GM23248 (cell line): ENCODE results near the gene HLX. TPM values are rescaled to one million over a fixed set of nuclear protein-coding genes. Genes with fewer than 3 reads are reported as not detected.

Source experiments
- DNase-seq: peaks from one replicate; pipeline ENCODE4 v3.0.0-alpha.2; 2015
- H2AFZ ChIP-seq: fragments of 200-600 bp; sonication (generic); 2 replicates; pipeline ENCODE4 v1.6.1; 2016; ENCODE audit warnings: antibody characterized with exemption
- H3F3A ChIP-seq: fragments of 200-600 bp; sonication (generic); 2 replicates; pipeline ENCODE4 v1.6.1; 2016; ENCODE audit warnings: mild to moderate bottlenecking, antibody characterized with exemption, mixed run types; ENCODE audit not compliant: insufficient read depth
- H3K27ac ChIP-seq: fragments of 200-600 bp; sonication (generic); 2 replicates; pipeline ENCODE4 v1.5.1; 2016; ENCODE audit warnings: mild to moderate bottlenecking
- H3K27me3 ChIP-seq: fragments of 200-600 bp; sonication (generic); replicated peaks from 2 replicates; pipeline ENCODE4 v1.6.1; 2016; ENCODE audit warnings: mild to moderate bottlenecking; ENCODE audit not compliant: insufficient read depth
- H3K36me3 ChIP-seq: fragments of 200-600 bp; sonication (generic); 2 replicates; pipeline ENCODE4 v1.6.1; 2016; ENCODE audit warnings: low read depth, mild to moderate bottlenecking
- H3K4me1 ChIP-seq: fragments of 200-600 bp; sonication (generic); 2 replicates; pipeline ENCODE4 v1.6.1; 2016; ENCODE audit warnings: mild to moderate bottlenecking; ENCODE audit not compliant: insufficient read depth
- H3K4me2 ChIP-seq: fragments of 200-600 bp; sonication (generic); one replicate; pipeline ENCODE4 v1.6.1; 2016; ENCODE audit warnings: mild to moderate bottlenecking; ENCODE audit not compliant: unreplicated experiment
- H3K4me3 ChIP-seq: fragments of 200-600 bp; sonication (generic); 2 replicates; pipeline ENCODE4 v1.5.1; 2016; ENCODE audit warnings: mild to moderate bottlenecking
- H3K79me2 ChIP-seq: fragments of 200-600 bp; sonication (generic); 2 replicates; pipeline ENCODE4 v1.6.1; 2016; ENCODE audit warnings: mild to moderate bottlenecking; ENCODE audit not compliant: insufficient read depth
- H3K9ac ChIP-seq: fragments of 200-600 bp; sonication (generic); 2 replicates; pipeline ENCODE4 v1.6.1; 2016; ENCODE audit warnings: mild to moderate bottlenecking
- H3K9me2 ChIP-seq: fragments of 200-600 bp; sonication (generic); 2 replicates; pipeline ENCODE4 v1.6.1; 2016; ENCODE audit warnings: mixed run types, mild to moderate bottlenecking, moderate library complexity; ENCODE audit not compliant: insufficient read depth
- H3K9me3 ChIP-seq: fragments of 200-600 bp; sonication (generic); one replicate; pipeline ENCODE4 v1.6.1; 2017; ENCODE audit warnings: low read depth
- H4K20me1 ChIP-seq: fragments of 200-600 bp; sonication (generic); 2 replicates; pipeline ENCODE4 v1.6.0; 2016; ENCODE audit not compliant: insufficient read depth
- EZH2 ChIP-seq: fragments of 200-600 bp; sonication (generic); IDR thresholded peaks from 2 replicates; pipeline ENCODE4 v1.6.1; 2018; ENCODE audit warnings: antibody characterized with exemption, mild to moderate bottlenecking; ENCODE audit not compliant: insufficient read depth, poor library complexity, severe bottlenecking
- EZH2phosphoT487 ChIP-seq: fragments of 200-600 bp; sonication (generic); IDR thresholded peaks from 2 replicates; pipeline ENCODE4 v1.6.1; 2018; ENCODE audit warnings: antibody characterized with exemption, moderate library complexity, mild to moderate bottlenecking, low read depth; ENCODE audit not compliant: insufficient read depth
- WGBS, 2 experiments: methylation state at CpG; one replicate each; pipeline ENCODE4 v1.1.6; 2015 to 2017; ENCODE audit warnings: low lambda C conversion rate in 2 of 2, low coverage in 1 of 2; ENCODE audit errors: missing lambda C conversion rate in 2 of 2; 5-methylcytosine and 5-hydroxymethylcytosine counted together
- in situ Hi-C: fragments of 300-500 bp; cut with MboI; formaldehyde crosslinking; loops from 2 replicates; pipeline ENCODE4 v1.15.0; 2020
- polyA plus RNA-seq: library from polyadenylated mRNA; unstranded; fragments of >200 nt; fragmentation: Nextera tagmentation; extraction: Ambion mirVana; gene quantifications from 2 replicates; pipeline ENCODE4 v1.2.1, GENCODE V29; 2016
- total RNA-seq: library from RNA; depleted of rRNA; stranded (reverse); fragments of >200 nt; shearing (Covaris generic); gene quantifications from 2 replicates; pipeline ENCODE4 v1.2.3, GENCODE V29; 2014

The HLX gene
- total and polyA plus RNA-seq, 2 experiments from 2014 or later: 20.0 to 24.2 TPM

- 42 to 43% methylated on average over 11 of the region's 11 CpGs for WGBS, 2 experiments
- Histone ChIP-seq H3K27ac (no peak overlapping the region), H3K4me1 (no peaks in the 10 kb centered on the region), H3K79me2 (no peaks in the 10 kb centered on the region), H3K4me3 (peak overlapping the region; percentile 63), H4K20me1 (no peaks in the 10 kb centered on the region), H3K9me2 (no peaks in the 10 kb centered on the region), H3K4me2 (peak overlapping the region; percentile 72), H3K9ac (no peak overlapping the region), H3K9me3 (no peaks in the 10 kb centered on the region), H2AFZ (peak overlapping the region; percentile 69; the same call in 1 of the 2 replicates), H3K27me3 (peaks cover 24% of the 10 kb centered on the region), H3K36me3 (no peaks in the 10 kb centered on the region), H3F3A (no peaks in the 10 kb centered on the region)
- TF ChIP-seq EZH2 (no peak), EZH2phosphoT487 (no peak)
- in situ Hi-C loops: no loop called here
- peak; percentile 17 for DNase-seq
These were observed 14.4 kb downstream of the HLX start for GRCh38 chr1:220893701-220894024.

GRCh38 chr1:220894025-220894923 is 15.0 kb downstream of the HLX start:
- Histone ChIP-seq H3K79me2 (no peaks in the 10 kb centered on the region), H3K4me3 (peak overlapping the region; percentile 63), H3K36me3 (no peaks in the 10 kb centered on the region), H4K20me1 (no peaks in the 10 kb centered on the region), H3K4me1 (no peaks in the 10 kb centered on the region), H3K9me3 (no peaks in the 10 kb centered on the region), H2AFZ (peak overlapping the region; percentile 69), H3K4me2 (peak overlapping the region; percentile 72), H3F3A (no peaks in the 10 kb centered on the region), H3K9me2 (no peaks in the 10 kb centered on the region), H3K27me3 (peaks cover 24% of the 10 kb centered on the region), H3K9ac (no peak overlapping the region), H3K27ac (no peak overlapping the region)
- TF ChIP-seq EZH2: no peak
- no peak for TF ChIP-seq EZH2phosphoT487
- in situ Hi-C loops: no loop called here
- DNase-seq: peak; percentile 37
- 39 to 43% methylated on average over 71 of the region's 71 CpGs for WGBS, 2 experiments

- Histone ChIP-seq H3K9ac (no peak overlapping the region), H3K9me2 (no peaks in the 10 kb centered on the region), H3K4me2 (no peak overlapping the region), H3K4me1 (no peaks in the 10 kb centered on the region), H3K9me3 (no peaks in the 10 kb centered on the region), H4K20me1 (no peaks in the 10 kb centered on the region), H3K36me3 (no peaks in the 10 kb centered on the region), H3K27me3 (peaks cover 24% of the 10 kb centered on the region), H3K79me2 (no peaks in the 10 kb centered on the region), H3K4me3 (no peak overlapping the region), H2AFZ (no peak overlapping the region), H3F3A (no peaks in the 10 kb centered on the region), H3K27ac (no peak overlapping the region)
- in situ Hi-C loops: no loop called here
- DNase-seq: no peak
- TF ChIP-seq EZH2phosphoT487: no peak
- no peak for TF ChIP-seq EZH2
- WGBS, 2 experiments: 90 to 94% methylated on average over 13 of the region's 13 CpGs
These were observed 15.6 kb downstream of the HLX start for GRCh38 chr1:220894924-220895256.

GRCh38 chr1:220895412-220895946 is 16.2 kb downstream of the HLX start:
- H3K79me2 ChIP-seq: no peaks in the 10 kb centered on the region
- no peak for TF ChIP-seq EZH2phosphoT487
- no peak for TF ChIP-seq EZH2
- H2AFZ ChIP-seq: no peak overlapping the region

More at GRCh38 chr1:220895412-220895946, 16.2 kb downstream of the HLX start:
- Histone ChIP-seq H3K4me1 (no peaks in the 10 kb centered on the region), H3K36me3 (no peaks in the 10 kb centered on the region), H3K9me3 (no peaks in the 10 kb centered on the region), H3K9me2 (no peaks in the 10 kb centered on the region), H3K27me3 (peaks cover 24% of the 10 kb centered on the region), H3K9ac (no peak overlapping the region), H4K20me1 (no peaks in the 10 kb centered on the region), H3F3A (no peaks in the 10 kb centered on the region), H3K4me2 (no peak overlapping the region), H3K4me3 (no peak overlapping the region), H3K27ac (no peak overlapping the region)
- WGBS, 2 experiments: 68 to 69% methylated on average over 35 of the region's 35 CpGs
- DNase-seq: no peak
- in situ Hi-C loops: no loop called here
